GM23248 (cell line): Measurements from ENCODE around the gene CASKIN1.

Experiments
- EZH2 ChIP-seq: fragments of 200-600 bp; sonication (generic); IDR thresholded peaks from 2 replicates; pipeline ENCODE4 v1.6.1; 2018; ENCODE audit warnings: antibody characterized with exemption, mild to moderate bottlenecking; ENCODE audit not compliant: insufficient read depth, poor library complexity, severe bottlenecking
- EZH2phosphoT487 ChIP-seq: fragments of 200-600 bp; sonication (generic); IDR thresholded peaks from 2 replicates; pipeline ENCODE4 v1.6.1; 2018; ENCODE audit warnings: antibody characterized with exemption, moderate library complexity, mild to moderate bottlenecking, low read depth; ENCODE audit not compliant: insufficient read depth

DNA sequence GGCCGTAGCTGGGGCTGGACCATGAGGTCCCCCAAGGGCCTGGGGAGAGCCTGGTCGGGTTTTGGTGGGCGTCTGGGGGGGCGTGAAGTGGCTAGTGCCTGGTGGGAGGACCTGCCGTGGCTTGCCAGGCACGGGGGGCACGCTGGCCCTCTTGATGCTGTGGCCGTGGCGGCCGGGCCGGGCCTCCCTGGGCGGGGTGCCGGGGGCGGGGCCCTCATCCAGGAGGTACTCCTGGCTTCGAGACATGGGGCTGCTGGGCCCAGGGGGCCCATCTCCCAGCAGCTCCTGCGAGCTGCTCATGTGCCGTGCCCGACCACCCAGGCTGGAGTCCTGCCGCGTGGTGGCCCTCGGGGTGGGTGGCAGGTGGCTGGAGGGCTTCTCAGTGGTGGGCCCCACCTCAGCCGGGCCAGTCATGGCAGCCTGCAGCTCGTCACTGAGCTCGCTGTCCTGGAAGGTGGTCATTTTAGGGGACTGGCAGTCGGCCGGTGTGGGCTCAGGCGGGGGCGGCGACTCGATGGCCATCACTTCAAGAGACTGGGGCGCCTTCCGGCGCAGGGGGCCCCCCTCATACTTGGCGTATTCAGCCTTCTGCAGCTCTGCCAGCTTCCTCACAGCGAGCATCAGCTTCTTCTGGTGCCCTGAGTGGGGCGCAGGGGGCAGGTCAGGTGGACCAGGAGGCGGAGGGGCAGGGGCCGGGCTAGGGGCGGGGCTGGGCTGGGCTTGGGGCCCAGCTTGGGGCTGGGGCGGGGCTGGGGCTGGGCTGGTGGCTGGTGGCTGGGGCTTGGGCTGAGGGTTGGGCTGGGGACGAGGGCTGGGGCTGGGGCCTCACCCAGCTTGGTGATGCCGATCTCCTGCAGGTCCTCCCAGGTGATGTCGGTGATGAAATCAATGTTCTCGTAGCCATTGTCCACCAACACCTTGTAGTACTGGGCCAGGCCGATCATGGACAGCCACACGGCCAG is 15.2 kb downstream of the CASKIN1 start:
- TF ChIP-seq EZH2phosphoT487 (no peak), EZH2 (no peak)
